RWPE2 (cell line): ENCODE data around the gene GIGYF2.

Experiments
- ATAC-seq: fragments of 200-7000 bp; cut with Tn5 transposase; 3 replicates; pipeline ENCODE4 v1.9.1; 2021; ENCODE audit warnings: low read depth
- DNase-seq: peaks from one replicate; pipeline ENCODE4 v3.0.0-alpha.2; 2020; ENCODE audit warnings: low spot score
- H3K27ac ChIP-seq: fragments of 450-650 bp; 2 replicates; pipeline ENCODE4 v1.5.1; 2017; ENCODE audit warnings: mild to moderate bottlenecking; ENCODE audit not compliant: poor library complexity, severe bottlenecking
- H3K27me3 ChIP-seq: fragments of 250-450 bp; sonication (Bioruptor Pico); 2 replicates; pipeline ENCODE4 v1.5.1; 2021; ENCODE audit warnings: mild to moderate bottlenecking, moderate library complexity; ENCODE audit not compliant: insufficient read depth, poor library complexity, severe bottlenecking
- H3K36me3 ChIP-seq: fragments of 250-450 bp; sonication (Bioruptor Pico); 2 replicates; pipeline ENCODE4 v1.5.1; 2020; ENCODE audit warnings: low read depth, mild to moderate bottlenecking, moderate library complexity
- H3K4me1 ChIP-seq: fragments of 250-450 bp; sonication (Bioruptor Pico); 2 replicates; pipeline ENCODE4 v1.5.1; 2021; ENCODE audit warnings: mild to moderate bottlenecking, moderate library complexity; ENCODE audit not compliant: insufficient read depth, poor library complexity, severe bottlenecking
- H3K4me3 ChIP-seq: fragments of 250-450 bp; sonication (Bioruptor Pico); 2 replicates; pipeline ENCODE4 v1.5.1; 2021; ENCODE audit warnings: mild to moderate bottlenecking, moderate library complexity; ENCODE audit not compliant: severe bottlenecking
- H3K9me3 ChIP-seq: fragments of 250-450 bp; sonication (Bioruptor Pico); 2 replicates; pipeline ENCODE4 v1.5.1; 2021; ENCODE audit warnings: mild to moderate bottlenecking, moderate library complexity; ENCODE audit not compliant: severe bottlenecking
- TF ChIP-seq, protein P1 (sequence below): fragments of 450-650 bp; IDR thresholded peaks from one replicate; pipeline ENCODE4 v1.5.1; 2017; ENCODE audit warnings: mild to moderate bottlenecking, moderate library complexity; ENCODE audit not compliant: poor library complexity, severe bottlenecking

GIGYF2 gene

DNA sequence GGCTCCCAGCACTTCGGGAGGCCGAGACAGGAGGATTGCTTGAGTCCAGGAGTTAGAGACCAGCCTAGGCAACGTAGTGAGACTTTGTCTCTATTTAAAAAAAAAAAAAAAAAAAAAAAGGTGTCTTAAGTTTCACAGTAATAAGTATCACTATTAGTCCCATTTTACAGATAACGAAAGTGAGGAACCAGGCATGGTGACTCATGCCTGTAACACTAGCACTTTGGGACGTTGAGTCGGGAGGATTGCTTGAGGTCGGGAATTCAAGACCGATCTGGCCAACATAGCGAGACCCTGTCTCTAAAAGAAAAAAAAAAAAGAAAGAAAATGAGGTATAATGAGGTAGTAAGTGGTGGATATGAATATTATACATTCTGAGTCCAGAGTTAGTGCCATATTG is 76.7 kb downstream of the GIGYF2 start:
- Histone ChIP-seq H3K9me3 (no peaks in the 10 kb centered on the region), H3K36me3 (peaks cover 58% of the 10 kb centered on the region)

DNA sequence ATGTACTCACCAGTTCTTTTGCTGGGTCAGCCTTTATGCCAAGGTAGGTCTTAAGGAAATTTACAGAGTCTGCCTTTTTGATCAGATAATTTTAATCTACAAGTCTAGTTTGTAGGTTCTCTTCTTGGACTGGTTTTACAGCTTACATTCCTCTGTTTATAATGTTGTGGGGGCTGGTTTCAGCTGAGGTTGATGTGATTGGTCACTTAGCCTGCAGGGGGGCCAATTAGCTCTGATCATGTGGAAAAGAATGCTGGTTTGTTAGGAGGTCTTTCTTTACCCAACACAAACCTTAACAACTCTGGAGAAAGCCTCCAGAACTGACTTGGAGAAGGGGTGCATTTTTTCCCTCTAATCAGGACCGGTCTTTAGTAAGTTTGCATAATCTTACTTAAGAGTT is 79.3 kb downstream of the GIGYF2 start, which contains the start of gene KCNJ13:
Gene KCNJ13 (minus strand): TSS at position 131 of the 400 bp plus-strand sequence. CDS start 5,203 bp downstream, outside the sequence.
- H3K36me3 ChIP-seq, result peaks cover 45% of the 10 kb centered on the region
- no peaks in the 10 kb centered on the region for H3K9me3 ChIP-seq
- no peak for ATAC-seq
- H3K4me3 ChIP-seq, result no peak within 1 kb of the TSS
- H3K4me1 ChIP-seq, result no peaks in the 10 kb centered on the region
- DNase-seq, result no peak
- no peak within 1 kb of the TSS for H3K27ac ChIP-seq
- H3K27me3 ChIP-seq, result no peaks in the 10 kb centered on the region
- TF ChIP-seq, protein P1, sequence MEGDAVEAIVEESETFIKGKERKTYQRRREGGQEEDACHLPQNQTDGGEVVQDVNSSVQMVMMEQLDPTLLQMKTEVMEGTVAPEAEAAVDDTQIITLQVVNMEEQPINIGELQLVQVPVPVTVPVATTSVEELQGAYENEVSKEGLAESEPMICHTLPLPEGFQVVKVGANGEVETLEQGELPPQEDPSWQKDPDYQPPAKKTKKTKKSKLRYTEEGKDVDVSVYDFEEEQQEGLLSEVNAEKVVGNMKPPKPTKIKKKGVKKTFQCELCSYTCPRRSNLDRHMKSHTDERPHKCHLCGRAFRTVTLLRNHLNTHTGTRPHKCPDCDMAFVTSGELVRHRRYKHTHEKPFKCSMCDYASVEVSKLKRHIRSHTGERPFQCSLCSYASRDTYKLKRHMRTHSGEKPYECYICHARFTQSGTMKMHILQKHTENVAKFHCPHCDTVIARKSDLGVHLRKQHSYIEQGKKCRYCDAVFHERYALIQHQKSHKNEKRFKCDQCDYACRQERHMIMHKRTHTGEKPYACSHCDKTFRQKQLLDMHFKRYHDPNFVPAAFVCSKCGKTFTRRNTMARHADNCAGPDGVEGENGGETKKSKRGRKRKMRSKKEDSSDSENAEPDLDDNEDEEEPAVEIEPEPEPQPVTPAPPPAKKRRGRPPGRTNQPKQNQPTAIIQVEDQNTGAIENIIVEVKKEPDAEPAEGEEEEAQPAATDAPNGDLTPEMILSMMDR, result no peak

More for the DNA sequence above, 76.7 kb downstream of the GIGYF2 start:
- H3K4me3 ChIP-seq, result no peak overlapping the region
- H3K27ac ChIP-seq, result no peak overlapping the region
- H3K27me3 ChIP-seq, result no peaks in the 10 kb centered on the region
- ATAC-seq (no peak), DNase-seq (no peak)
- TF ChIP-seq, protein P1, result no peak
- H3K4me1 ChIP-seq, result no peaks in the 10 kb centered on the region

DNA sequence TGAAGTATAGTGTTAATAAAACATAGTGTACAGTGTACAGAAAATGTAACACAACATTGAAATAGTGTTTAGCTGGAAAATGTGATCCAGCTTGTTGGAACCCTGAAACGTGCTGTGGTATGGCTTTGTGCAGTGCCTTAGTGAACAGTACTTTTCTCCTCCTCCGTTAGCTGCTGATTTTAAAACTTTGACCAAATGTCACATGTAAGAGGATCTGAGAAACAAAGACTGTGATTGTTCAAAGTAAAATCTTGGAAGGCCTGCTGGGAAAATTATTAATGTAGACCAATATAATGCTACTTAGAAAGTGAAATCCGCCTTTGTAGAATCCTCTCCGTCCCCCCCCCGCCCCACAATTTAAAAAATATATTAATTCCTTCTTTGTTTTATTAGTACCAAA is 80.1 kb downstream of the GIGYF2 start:
- no peak for ATAC-seq
- Histone ChIP-seq H3K27ac (no peak overlapping the region), H3K4me3 (no peak overlapping the region), H3K4me1 (no peaks in the 10 kb centered on the region), H3K27me3 (no peaks in the 10 kb centered on the region), H3K36me3 (peaks cover 45% of the 10 kb centered on the region), H3K9me3 (no peaks in the 10 kb centered on the region)
- TF ChIP-seq, protein P1, result no peak
- no peak for DNase-seq

DNA sequence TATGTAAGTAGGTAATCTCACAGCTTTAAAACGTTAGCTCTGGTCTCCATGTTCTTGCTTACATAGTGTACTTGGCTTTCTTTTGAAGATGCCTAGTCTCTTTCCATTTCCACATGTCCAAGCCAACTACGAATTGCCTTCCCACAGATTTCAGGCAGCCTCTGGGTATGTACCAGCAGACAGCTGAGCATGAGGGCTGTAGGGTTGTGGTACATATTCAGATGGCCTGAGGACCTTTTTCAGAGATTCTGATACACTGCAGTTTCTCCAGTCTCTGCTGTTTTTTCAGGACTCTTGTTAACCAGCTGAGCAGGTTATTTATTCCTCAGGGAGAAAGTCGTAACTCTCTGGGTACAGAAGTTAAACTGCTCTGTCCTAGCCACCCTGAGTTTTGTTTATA is 82.3 kb downstream of the GIGYF2 start:
- no peaks in the 10 kb centered on the region for H3K27me3 ChIP-seq
- DNase-seq, result no peak
- H3K4me3 ChIP-seq, result no peak overlapping the region

DNA sequence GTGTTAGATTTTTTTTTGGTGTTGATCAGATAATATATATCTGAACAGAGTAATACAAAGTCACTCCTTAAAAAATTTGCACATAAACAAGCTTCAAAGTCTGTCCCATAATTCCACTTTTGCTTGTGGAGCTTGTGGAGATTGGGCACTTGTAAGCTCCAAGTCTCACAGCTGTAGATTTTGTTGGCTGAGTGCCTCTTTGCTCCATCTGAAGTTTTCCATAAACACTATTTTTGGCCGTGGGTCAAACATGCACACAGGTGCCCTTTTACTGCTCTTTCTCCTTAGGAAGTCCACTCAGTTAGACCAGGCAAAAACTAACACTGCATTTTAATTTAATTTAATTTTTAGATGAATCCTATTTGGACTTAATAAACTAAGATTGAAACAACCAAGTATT is 82.8 kb downstream of the GIGYF2 start:
- Histone ChIP-seq H3K36me3 (peaks cover 38% of the 10 kb centered on the region), H3K27me3 (no peaks in the 10 kb centered on the region), H3K9me3 (no peaks in the 10 kb centered on the region), H3K4me3 (no peak overlapping the region), H3K4me1 (no peaks in the 10 kb centered on the region), H3K27ac (no peak overlapping the region)
- ATAC-seq, result no peak
- no peak for DNase-seq
- TF ChIP-seq, protein P1, result no peak

More for the DNA sequence above, 82.3 kb downstream of the GIGYF2 start:
- ATAC-seq, result no peak
- H3K27ac ChIP-seq, result no peak overlapping the region
- TF ChIP-seq, protein P1, result no peak
- H3K36me3 ChIP-seq, result peaks cover 35% of the 10 kb centered on the region
- H3K9me3 ChIP-seq, result no peaks in the 10 kb centered on the region
- no peaks in the 10 kb centered on the region for H3K4me1 ChIP-seq
